GM12891 (cell line): Measurements from ENCODE around the gene FAM72D.
"Not testable (repeated sequence)": the region's sequence is repeated elsewhere in the genome, so short reads cannot be mapped to it uniquely, and the experiment has no call there.

Experiments used
- PAX5 ChIP-seq: IDR thresholded peaks from 2 replicates; pipeline ENCODE4 v1.6.1; 2011; ENCODE audit warnings: low read length, moderate library complexity, mild to moderate bottlenecking; ENCODE audit not compliant: insufficient read depth, severe bottlenecking
- POLR2A ChIP-seq: IDR thresholded peaks from 2 replicates; pipeline ENCODE4 v1.6.1; 2011; ENCODE audit warnings: low read depth, low read length, control low read depth
- POLR2AphosphoS5 ChIP-seq: IDR thresholded peaks from 2 replicates; pipeline ENCODE4 v1.6.1; 2011; ENCODE audit warnings: low read depth, low read length, control low read depth
- POU2F2 ChIP-seq: IDR thresholded peaks from 2 replicates; pipeline ENCODE4 v1.6.1; 2011; ENCODE audit warnings: low read depth, mild to moderate bottlenecking, control low read depth, low read length, moderate library complexity
- SPI1 ChIP-seq: IDR thresholded peaks from 2 replicates; pipeline ENCODE4 v1.6.1; 2011; ENCODE audit warnings: low read depth, low read length, control low read depth

DNA sequence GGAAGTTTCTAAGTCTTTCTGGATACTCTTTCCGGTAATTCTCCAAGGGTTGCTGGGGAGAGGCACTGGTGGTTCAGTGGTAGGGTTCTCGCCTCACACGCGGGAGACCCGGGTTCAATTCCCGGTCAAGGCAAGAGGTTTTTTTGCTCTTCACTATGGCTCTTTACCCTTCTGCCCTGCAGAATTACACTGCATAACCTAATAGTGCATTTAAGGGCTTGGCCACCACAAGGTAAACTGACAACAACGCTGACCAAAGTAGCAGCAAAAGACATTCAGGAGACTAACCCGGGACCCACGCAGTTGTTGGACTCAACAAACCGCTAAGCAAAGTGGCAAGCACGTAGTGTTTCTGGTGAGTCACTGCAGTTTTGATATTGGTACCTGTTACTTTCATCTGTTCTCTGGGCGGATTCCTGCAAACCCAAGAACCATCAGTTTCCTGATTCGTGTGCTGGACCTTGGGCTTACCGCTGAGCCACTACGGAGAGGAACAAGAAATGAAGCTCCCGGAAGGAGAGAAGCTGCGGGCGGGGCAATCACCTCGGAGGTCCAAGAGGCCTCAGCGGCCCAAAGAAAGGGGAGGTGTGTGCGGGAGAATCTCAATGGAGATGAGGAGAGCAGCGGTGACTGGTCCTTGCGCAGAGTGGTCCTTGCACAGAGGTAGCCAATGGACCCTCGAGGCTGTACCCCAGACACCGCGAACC, 65.4 kb downstream of the FAM72D start:
- not testable (repeated sequence) for TF ChIP-seq POLR2A, PAX5, POLR2AphosphoS5, SPI1, POU2F2
